T-helper 1 cell treated with Interleukin-12 subunit alpha and Interleukin-12 subunit beta and Interleukin-4 antibody, amounts not matched to agents 30 μg/mL and 1 μg/mL, for 36 hours (primary cell): ENCODE measurements around the gene PLA2G2A.

Experiments used
- H3K27ac Mint-ChIP-seq: one replicate; pipeline ENCODE4 v1.8.0; 2021; ENCODE audit warnings: mild to moderate bottlenecking, mixed read lengths
- H3K27me3 Mint-ChIP-seq: one replicate; pipeline ENCODE4 v1.8.0; 2021; ENCODE audit warnings: low read depth, mixed read lengths
- H3K36me3 Mint-ChIP-seq: one replicate; pipeline ENCODE4 v1.8.0; 2021; ENCODE audit warnings: low read depth, mixed read lengths
- H3K4me1 Mint-ChIP-seq: one replicate; pipeline ENCODE4 v1.8.0; 2021; ENCODE audit warnings: low read depth, mixed read lengths
- H3K4me3 Mint-ChIP-seq: one replicate; pipeline ENCODE4 v1.8.0; 2021; ENCODE audit warnings: mild to moderate bottlenecking, moderate library complexity, mixed read lengths
- H3K9me3 Mint-ChIP-seq: one replicate; pipeline ENCODE4 v1.8.0; 2021; ENCODE audit warnings: mixed read lengths

Gene PLA2G2A

DNA sequence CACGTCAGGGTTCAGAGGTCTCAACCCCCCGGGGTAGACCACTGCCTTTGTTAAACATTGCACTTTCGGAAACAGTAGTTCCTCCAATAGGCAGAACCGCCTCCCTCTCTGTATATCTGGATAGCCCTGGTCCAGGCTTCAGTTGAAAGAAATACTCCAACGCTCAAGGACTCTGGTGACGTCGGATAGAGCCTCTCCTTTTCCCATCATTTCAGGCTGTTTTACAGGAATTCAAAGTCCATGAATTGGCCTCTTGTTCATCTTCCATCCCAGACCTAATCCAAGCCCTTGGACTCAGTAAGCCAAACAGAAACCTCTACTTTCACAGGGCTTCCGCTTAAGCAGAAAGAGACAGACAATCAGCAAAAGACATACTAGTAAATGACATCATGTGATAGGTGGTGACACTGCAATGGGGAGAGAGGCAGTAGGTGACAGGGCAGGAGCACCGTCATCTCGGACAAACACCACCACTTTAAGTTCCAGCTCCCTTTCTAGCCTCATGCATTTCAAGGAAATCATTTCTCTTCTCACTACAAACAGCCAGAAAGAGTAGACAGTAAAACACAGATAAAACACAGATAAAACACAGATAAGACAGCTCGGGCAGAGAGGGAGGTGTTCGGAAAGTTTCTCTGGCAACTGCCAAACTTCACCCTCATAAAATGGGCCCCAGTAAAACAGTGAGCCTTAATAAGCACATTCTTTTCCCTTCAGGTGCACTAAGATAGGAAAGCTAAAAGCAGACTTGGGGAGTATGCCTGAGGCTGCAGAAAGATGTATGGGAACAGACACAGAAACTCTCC is 2.3 kb upstream of the PLA2G2A start:
- H3K27me3 Mint-ChIP-seq: peaks cover 11% of the 10 kb centered on the region
- H3K4me1 Mint-ChIP-seq: no peaks in the 10 kb centered on the region
- H3K4me3 Mint-ChIP-seq: no peak overlapping the region
- no peaks in the 10 kb centered on the region for H3K36me3 Mint-ChIP-seq
- H3K9me3 Mint-ChIP-seq: no peaks in the 10 kb centered on the region
- H3K27ac Mint-ChIP-seq: no peak overlapping the region

DNA sequence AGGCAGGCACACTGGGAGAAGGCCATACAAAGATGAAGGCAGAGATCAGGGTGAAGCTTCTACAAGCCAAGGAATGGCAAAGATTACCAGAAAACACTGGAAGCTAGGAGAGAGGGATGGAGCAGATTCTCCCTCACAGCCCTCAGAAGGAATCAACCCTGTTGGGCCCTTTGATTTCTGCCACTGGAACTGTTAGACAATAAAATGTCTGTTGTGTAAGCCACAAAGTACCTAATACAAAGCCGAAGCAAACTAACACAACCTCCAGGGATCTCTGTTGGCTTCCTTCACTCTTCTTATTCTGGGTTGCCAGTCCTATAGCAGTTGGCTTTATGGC is 1.7 kb upstream of the PLA2G2A start:
- H3K36me3 Mint-ChIP-seq: no peaks in the 10 kb centered on the region
- H3K4me3 Mint-ChIP-seq: no peak overlapping the region
- no peak overlapping the region for H3K27ac Mint-ChIP-seq
- H3K9me3 Mint-ChIP-seq: no peaks in the 10 kb centered on the region
- no peaks in the 10 kb centered on the region for H3K4me1 Mint-ChIP-seq
- peaks cover 11% of the 10 kb centered on the region for H3K27me3 Mint-ChIP-seq

DNA sequence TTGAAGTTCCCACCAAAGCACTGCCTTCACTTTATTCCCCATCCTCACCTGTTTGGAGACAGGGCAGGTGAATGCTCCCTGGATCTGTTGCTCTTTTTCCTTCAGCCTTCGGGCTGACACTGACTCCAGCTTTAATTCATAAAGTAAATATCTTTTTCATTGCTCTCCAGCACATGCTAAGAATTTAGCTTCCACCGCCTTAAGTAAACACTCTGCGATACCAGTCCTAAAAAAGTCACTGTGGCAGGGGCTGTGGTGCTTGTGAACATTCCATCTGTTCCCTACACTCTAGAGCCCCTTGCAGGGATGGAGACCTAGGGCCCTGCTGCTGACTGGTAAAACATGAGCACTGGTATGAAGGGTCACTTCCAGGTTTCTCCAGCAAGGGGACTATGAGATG is 896 bp upstream of the PLA2G2A start:
- Mint-ChIP-seq H3K27me3 (peaks cover 11% of the 10 kb centered on the region), H3K9me3 (no peaks in the 10 kb centered on the region), H3K27ac (no peak overlapping the region), H3K4me1 (no peaks in the 10 kb centered on the region), H3K4me3 (no peak overlapping the region), H3K36me3 (no peaks in the 10 kb centered on the region)

DNA sequence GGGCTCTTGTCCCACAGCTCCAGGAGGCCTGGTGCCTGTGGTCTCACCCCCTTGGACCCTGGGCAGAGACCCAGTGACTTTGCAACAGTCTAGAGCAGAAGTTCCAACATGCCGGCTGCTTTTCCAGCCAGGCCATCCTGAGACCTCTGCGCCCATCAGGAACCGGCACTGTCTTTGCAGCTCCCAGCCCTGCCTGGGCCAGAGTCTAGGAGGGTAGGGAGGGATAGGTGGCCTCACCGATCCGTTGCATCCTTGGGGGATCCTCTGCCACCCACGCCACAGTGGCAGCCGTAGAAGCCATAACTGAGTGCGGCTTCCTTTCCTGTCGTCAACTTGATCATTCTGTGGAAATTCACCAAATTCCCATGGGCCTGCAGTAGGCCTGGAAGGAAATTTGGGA is 1.3 kb downstream of the PLA2G2A start:
- H3K9me3 Mint-ChIP-seq: no peaks in the 10 kb centered on the region
- H3K27me3 Mint-ChIP-seq: peaks cover 11% of the 10 kb centered on the region
- H3K4me3 Mint-ChIP-seq: no peak overlapping the region
- H3K36me3 Mint-ChIP-seq: no peaks in the 10 kb centered on the region
- no peak overlapping the region for H3K27ac Mint-ChIP-seq
- no peaks in the 10 kb centered on the region for H3K4me1 Mint-ChIP-seq

DNA sequence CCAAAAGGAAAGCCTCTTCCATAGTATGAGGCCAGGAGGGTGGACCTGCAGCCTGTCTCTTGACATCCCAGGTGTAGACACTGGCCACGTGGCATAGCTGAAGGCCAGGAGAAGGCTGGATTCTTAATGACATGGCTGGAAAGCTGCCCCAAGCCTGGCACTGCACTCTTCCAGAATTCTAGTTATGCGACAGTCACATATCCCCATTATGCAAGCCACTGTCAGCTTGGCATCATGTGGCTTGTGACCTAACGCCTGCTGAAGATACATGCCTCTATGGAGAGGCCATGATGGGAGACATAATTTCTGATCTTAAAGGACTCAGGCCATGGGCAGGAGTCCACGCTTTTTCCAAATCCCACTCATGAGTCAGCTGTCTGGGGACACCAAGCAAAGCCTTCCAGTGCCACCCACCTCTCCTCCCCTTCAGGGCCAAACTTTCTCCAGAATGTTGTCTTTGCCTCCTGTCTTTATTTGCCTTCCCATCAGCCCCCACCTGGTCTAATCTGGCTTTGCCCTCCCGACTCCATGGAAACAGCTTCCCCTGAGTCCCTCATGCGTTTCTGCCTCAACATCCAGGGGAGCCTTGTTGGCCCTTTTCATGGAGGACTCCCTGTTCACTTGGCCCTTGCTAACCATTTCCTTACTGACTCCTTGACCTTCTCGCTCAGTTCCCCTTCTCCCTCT is 3.0 kb downstream of the PLA2G2A start:
- peaks cover 14% of the 10 kb centered on the region for H3K27me3 Mint-ChIP-seq
- H3K27ac Mint-ChIP-seq: no peak overlapping the region
- no peaks in the 10 kb centered on the region for H3K36me3 Mint-ChIP-seq
- no peaks in the 10 kb centered on the region for H3K9me3 Mint-ChIP-seq
- no peak overlapping the region for H3K4me3 Mint-ChIP-seq
- H3K4me1 Mint-ChIP-seq: no peaks in the 10 kb centered on the region

DNA sequence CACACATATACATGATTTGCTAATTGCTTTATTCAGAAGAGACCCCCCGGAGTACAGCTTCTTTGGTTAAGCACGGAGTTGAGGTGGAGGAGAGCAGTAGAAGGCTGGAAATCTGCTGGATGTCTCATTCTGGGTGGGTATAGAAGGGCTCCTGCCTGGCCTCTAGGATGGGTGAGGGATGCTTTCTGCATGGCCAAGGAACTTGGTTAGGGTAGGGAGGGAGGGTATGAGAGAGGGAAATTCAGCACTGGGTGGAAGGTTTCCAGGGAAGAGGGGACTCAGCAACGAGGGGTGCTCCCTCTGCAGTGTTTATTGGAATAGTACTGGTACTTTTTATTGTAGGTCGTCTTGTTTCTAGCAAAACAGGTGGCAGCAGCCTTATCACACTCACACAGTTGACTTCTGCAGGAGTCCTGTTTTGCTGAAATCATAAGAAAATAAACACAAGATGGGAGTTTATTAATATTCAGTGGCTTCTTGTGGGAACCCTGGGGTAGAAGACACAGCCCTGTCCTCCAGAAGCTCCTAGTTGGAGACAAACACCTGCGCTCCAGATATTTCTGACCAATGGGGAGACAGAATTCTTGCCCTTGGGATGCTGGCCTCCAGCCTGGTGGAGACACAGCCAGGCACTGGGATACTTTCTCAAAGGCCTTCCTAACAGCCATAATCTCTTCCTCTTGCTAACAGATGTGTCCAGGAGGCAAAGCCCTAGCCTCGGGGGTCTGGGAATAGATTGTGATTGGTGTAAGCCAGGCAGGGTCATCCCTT is 3.8 kb downstream of the PLA2G2A start:
- no peaks in the 10 kb centered on the region for H3K9me3 Mint-ChIP-seq

DNA sequence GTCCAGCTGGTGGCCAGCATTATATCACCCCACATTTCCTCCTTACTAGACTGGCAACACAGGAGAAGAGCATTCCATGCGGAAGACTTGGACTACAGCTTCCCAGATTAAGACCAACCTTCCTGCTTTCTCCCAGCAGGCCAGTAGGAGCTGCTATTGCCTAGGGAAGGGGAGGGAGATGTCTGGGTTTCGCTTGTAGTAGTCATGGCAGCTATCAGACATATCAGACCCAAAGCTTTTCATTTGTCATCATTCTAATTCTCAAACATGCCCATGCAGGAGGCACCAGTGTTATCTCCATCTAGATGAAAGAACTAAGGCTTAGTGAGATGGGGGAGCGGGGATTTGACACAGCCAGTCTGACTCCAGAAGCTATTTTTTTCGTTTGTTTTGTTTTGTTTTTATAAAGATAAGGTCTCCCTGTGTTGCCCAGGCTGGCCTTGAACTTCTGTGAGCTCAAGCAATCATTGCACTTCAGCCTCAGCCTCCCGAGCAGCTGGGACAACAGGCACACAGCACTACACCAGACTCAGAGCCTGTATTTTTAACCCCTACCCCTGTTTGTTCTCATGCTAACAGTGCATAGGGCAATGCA is 4.5 kb downstream of the PLA2G2A start:
- Mint-ChIP-seq H3K27me3 (peaks cover 10% of the 10 kb centered on the region), H3K4me3 (no peak overlapping the region), H3K9me3 (no peaks in the 10 kb centered on the region), H3K36me3 (no peaks in the 10 kb centered on the region), H3K27ac (no peak overlapping the region), H3K4me1 (no peaks in the 10 kb centered on the region)

More for the DNA sequence above, 3.8 kb downstream of the PLA2G2A start:
- H3K4me1 Mint-ChIP-seq: no peaks in the 10 kb centered on the region
- no peak overlapping the region for H3K4me3 Mint-ChIP-seq
- H3K27ac Mint-ChIP-seq: no peak overlapping the region
- no peaks in the 10 kb centered on the region for H3K36me3 Mint-ChIP-seq
- peaks cover 12% of the 10 kb centered on the region for H3K27me3 Mint-ChIP-seq

DNA sequence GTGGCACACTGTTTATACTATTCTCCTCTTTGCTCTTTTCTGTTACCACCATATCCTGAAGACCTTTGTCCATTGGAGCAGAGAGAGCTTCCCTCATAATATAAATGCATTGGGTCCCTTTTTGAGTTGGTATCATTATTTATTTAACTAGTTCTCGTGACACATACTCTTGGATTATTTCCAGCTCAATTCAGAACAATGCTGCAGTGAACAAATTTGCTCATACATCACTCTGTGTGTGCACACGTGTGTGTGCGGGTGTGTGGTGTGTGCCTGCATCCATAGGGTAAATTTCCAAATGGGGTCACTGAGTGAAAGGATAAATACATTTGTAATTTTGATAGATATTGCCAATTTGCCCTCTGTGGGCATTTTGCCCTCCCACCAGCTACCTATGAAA is 5.8 kb downstream of the PLA2G2A start:
- H3K27ac Mint-ChIP-seq: no peak overlapping the region
- no peaks in the 10 kb centered on the region for H3K9me3 Mint-ChIP-seq

DNA sequence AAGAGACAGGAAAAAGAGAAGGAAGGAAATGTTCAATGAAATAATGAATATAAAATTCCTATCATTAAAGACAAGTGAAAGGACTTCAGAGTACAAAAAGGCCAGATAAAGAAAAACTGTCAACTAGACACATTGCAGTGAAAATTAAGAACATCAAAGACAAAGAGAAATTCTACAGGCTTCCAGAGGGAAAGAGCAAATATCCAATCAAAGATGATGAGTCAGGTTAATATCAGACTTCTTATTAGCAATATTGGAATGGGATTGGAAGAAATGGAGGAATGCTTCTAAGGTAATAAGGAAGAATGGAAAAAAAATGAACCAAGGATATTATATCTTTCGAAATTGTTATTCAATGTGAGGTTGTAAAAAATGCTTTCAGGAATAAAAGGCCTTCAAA is 7.8 kb downstream of the PLA2G2A start:
- H3K4me1 Mint-ChIP-seq: no peaks in the 10 kb centered on the region
- H3K36me3 Mint-ChIP-seq: no peaks in the 10 kb centered on the region
- H3K4me3 Mint-ChIP-seq: no peak overlapping the region
- peaks cover 11% of the 10 kb centered on the region for H3K27me3 Mint-ChIP-seq
- H3K9me3 Mint-ChIP-seq: no peaks in the 10 kb centered on the region
- H3K27ac Mint-ChIP-seq: no peak overlapping the region

More for the DNA sequence above, 5.8 kb downstream of the PLA2G2A start:
- Mint-ChIP-seq H3K27me3 (peaks cover 10% of the 10 kb centered on the region), H3K4me1 (no peaks in the 10 kb centered on the region), H3K4me3 (no peak overlapping the region), H3K36me3 (no peaks in the 10 kb centered on the region)

DNA sequence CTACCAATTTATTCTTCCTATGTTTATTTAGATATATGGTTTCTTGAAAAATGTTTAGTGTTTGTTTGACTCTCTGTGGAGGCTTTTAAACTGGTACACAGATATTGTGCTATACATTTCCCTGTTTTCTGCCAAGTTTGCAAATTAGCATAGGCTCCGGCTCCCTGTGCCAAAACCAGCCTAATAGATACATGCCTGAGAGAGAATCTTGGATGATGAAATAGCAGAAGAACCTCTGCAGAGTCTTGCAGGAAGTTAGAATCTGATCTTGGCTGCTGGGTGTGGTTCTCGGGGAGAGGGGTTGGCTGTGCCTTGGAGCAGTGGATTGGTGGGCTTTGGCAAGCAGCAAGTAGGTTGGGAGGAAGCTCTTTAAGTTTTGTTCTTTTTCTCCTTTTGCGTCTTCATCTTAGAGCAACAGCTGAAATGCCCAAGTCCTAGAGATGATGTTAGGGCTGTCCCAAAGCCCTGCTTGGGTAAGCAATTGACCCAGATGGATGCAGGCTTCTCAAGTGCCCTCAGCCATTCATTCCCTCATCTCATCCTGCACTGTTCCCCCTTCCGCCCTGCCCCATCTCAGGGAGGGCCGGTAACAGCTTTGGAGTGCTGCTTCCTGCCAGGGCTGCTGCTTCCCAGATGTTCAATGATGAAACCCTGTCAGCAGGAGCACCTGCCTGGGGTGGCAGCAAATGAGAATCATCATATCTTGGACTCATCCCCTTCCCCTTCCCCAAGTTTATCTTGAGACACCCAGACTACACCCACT is 9.3 kb downstream of the PLA2G2A start:
- H3K27me3 Mint-ChIP-seq: peaks cover 15% of the 10 kb centered on the region
- no peaks in the 10 kb centered on the region for H3K36me3 Mint-ChIP-seq
- H3K4me1 Mint-ChIP-seq: no peaks in the 10 kb centered on the region
- no peaks in the 10 kb centered on the region for H3K9me3 Mint-ChIP-seq
- no peak overlapping the region for H3K27ac Mint-ChIP-seq
- no peak overlapping the region for H3K4me3 Mint-ChIP-seq

DNA sequence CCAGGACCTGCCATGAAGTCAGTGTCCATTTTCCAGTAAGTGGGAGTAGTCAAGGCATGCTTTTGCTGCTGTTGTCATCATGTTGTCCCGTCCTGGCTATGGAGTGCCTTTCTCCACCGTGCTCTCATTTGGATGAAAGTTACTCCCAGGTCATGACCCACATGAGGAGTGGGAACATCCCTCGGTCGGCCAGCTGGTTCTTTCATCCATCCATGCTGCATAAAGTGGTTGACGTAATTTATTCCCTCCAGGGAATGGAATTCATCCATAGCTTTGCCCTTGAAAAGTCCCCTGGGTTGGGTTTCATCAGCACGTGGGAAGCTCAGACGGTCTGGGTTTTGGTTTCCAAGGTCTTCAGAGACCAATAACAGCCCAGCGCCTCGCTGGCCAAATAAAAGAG is 11.6 kb downstream of the PLA2G2A start:
- Mint-ChIP-seq H3K4me3 (no peak overlapping the region), H3K36me3 (no peaks in the 10 kb centered on the region), H3K4me1 (no peaks in the 10 kb centered on the region), H3K27ac (no peak overlapping the region), H3K9me3 (no peaks in the 10 kb centered on the region), H3K27me3 (peaks cover 26% of the 10 kb centered on the region)

DNA sequence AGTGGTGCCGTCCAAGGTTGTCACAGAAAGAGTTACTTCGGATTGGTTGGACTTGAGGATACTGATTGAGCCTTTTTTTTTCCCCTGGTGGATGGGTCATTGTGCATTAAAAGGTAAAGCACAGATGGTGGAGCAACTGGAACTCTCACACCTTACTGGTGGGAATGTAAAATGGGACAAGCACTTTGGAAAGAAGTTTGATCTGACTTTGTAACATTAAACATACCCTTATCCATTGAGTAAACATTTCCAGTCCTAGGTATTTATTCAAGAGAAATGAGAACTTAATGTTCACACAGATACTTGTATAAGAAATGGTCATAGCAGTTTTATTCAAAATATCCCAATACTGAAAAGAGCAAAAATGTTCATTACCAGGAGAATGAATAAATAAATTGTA is 14.9 kb downstream of the PLA2G2A start:
- no peaks in the 10 kb centered on the region for H3K9me3 Mint-ChIP-seq
- no peaks in the 10 kb centered on the region for H3K36me3 Mint-ChIP-seq
- H3K27ac Mint-ChIP-seq: no peak overlapping the region
- no peaks in the 10 kb centered on the region for H3K4me1 Mint-ChIP-seq
- no peak overlapping the region for H3K4me3 Mint-ChIP-seq
- peaks cover 22% of the 10 kb centered on the region for H3K27me3 Mint-ChIP-seq

DNA sequence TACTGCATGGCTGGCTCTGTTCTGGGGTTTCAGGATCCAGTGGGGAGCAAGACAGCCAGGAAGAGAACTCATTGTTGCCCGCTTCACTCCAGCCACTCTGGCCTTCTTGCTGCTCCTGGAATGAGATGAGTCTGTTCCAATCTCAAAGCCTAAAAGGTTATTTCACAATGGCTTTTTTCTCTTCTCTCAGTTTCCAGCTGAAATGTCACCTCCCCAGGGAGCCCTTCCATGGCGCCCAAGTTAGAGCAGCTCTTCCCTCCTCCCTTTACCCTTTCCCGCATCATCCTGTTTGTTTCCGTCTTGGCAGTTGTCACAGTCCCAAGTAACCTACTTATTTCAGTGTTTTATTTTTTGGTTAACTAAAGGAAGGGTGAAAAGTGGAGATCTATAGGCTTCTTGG is 15.8 kb downstream of the PLA2G2A start:
- H3K9me3 Mint-ChIP-seq: no peaks in the 10 kb centered on the region
- no peak overlapping the region for H3K27ac Mint-ChIP-seq
- no peaks in the 10 kb centered on the region for H3K36me3 Mint-ChIP-seq
- no peak overlapping the region for H3K4me3 Mint-ChIP-seq
- H3K4me1 Mint-ChIP-seq: no peaks in the 10 kb centered on the region
- H3K27me3 Mint-ChIP-seq: peaks cover 22% of the 10 kb centered on the region

DNA sequence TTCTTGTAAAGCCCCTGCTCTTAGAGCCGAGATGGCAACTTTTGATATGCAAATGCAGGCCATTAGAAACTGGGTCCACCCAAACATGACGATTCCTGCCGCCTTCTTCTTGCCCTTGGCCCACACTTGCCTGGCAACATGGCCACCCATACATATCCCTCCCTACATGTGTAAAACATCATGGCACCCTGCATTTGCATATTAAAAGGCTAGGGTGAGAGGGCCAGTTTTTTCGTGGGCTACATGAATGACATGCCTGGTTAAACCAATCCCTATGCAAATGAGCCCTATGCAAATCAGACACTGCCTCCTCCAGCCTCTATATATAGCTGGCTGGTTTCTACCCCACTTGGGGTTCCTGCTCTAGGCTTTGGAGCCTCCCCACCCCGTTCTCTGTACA is 18.8 kb downstream of the PLA2G2A start:
- Mint-ChIP-seq H3K4me1 (no peaks in the 10 kb centered on the region), H3K36me3 (no peaks in the 10 kb centered on the region), H3K27me3 (peaks cover 24% of the 10 kb centered on the region), H3K9me3 (no peaks in the 10 kb centered on the region), H3K27ac (no peak overlapping the region), H3K4me3 (no peak overlapping the region)
